Umbilical cord (tissue), 2 donors: ENCODE results near the gene SERAC1. TPM values are rescaled to one million over a fixed set of nuclear protein-coding genes. Genes with fewer than 3 reads are reported as not detected.
"Not testable (repeated sequence)": the region's sequence is repeated elsewhere in the genome, so short reads cannot be mapped to it uniquely, and the experiment has no call there.

Experiments
- DNase-seq: peaks from one replicate; pipeline ENCODE4 v3.0.0-alpha.2; 2015; ENCODE audit warnings: low spot score
- total RNA-seq: library from RNA; depleted of rRNA; stranded (reverse); fragments of >200 nt; gene quantifications from one replicate; pipeline ENCODE4 v1.2.3, GENCODE V29; 2014; ENCODE audit warnings: low replicate concordance; ENCODE audit not compliant: insufficient read depth

SERAC1 gene
- total RNA-seq, 1 donor from 2014 or later = 11.3 TPM

DNA sequence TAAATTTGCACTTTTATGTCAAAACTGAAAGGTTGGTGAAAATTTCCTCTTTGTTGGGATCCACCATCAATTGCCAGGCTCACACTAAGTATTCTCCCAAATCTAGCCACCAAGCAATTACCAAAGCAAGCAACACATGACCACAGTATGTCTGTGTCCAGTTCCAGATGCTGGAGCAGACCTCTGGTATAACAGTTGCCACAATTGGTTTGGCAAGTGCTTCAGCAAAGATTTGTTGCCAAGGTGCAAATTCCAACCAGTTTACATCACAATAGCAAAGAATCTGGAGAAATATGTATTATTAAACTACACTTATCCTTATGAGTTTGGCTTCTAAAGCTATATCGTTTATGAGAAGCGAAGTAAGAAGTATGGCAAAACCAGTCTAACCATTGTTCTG, 6.5 kb upstream of the SERAC1 start:
- no peak for DNase-seq

DNA sequence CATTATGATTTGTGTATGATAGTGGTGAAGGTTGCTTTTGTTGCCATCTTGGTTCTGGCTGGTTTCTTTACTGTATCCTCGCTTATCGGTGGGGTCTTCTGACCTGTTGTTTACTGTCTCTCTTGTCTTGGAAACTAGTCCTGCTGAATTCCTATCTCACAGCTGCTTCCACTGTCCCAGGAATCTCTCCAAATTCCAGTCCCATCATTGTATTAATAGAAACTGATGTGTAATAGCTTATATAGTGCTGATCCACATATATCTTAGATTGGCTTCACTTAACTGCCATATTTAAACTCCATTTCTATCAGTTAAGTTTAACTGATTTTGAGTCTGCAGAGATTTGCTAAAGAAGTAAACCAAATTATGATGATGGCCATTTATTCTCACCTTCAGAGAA, 6.0 kb upstream of the SERAC1 start:
- DNase-seq = no peak

DNA sequence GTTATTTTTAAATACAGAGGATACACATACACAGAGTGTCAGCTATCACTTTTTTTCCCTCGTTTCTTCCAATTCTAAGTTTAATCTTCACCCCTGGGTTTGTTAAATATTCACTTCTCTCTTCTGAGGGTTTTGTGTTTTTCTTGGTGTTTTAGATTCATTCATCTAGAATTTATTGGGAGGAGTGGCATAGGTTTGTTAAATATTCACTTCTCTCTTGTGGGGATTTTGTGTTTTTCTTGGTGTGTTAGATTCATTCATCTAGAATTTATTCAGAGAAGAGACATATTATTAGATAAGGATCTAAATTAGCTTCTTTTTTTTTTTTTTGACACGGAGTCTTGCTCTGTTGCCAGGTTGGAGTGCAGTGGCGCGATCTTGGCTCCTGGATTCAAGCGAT, 3.9 kb upstream of the SERAC1 start:
- DNase-seq = no peak

DNA sequence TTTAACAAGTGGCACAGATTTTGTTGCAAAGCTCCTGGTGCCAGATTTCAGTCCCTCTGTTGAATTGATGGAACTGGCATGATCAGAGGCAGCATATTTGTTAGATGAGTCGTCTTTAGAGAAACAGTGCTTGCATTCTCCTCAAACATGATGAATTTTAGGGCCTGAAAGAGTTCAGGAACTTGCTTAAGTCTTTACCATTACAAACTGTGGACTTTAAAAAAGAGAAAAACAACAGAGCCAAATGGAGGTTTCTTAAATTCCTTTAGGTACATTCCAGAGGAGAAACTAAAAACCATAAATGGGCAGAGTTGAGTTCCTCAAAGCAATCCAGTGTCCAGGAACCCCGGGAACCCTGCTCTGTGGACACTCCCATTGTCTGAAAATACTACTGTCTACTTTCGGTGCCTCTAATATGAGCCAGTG, 2.6 kb upstream of the SERAC1 start:
- peak; percentile 25 for DNase-seq

DNA sequence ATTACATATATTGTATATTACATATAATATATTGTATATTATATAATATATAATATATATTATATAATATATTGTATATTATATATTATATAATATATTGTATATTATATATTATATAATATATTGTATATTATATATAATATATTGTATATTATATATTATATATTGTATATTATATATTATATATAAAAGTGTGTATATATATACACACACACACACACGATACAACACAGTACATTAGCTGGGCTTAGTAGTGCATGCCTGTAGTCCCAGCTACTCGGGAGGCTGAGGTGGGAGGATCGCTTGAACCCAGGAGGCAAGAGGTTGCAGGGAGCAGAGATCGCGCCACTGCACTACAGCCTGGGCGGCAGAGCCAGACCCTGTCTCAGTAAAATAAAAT, 1.6 kb upstream of the SERAC1 start:
- not testable (repeated sequence) for DNase-seq

DNA sequence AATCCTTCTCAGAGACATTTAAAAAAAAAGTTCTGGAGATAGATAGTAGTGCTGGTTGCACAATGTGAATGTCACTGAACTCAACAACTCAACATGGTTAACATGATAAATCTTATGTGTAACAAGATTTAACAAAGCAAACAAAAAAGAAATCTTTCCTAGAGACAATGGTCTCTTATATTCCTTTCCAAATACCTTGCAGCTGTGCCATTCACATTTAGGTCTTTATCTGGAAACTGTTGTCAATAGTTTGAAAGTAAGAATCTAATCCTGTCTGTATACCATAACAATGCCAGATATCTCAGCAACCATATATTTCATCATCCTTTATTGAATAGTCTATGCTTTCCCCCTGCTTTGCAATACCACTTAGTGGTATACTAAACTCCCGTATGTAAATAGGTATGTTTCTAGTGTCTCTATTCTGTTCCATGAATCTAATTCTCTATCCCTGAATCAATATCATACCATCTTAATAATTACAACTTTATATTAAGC, 2.1 kb downstream of the SERAC1 start:
- DNase-seq = no peak

DNA sequence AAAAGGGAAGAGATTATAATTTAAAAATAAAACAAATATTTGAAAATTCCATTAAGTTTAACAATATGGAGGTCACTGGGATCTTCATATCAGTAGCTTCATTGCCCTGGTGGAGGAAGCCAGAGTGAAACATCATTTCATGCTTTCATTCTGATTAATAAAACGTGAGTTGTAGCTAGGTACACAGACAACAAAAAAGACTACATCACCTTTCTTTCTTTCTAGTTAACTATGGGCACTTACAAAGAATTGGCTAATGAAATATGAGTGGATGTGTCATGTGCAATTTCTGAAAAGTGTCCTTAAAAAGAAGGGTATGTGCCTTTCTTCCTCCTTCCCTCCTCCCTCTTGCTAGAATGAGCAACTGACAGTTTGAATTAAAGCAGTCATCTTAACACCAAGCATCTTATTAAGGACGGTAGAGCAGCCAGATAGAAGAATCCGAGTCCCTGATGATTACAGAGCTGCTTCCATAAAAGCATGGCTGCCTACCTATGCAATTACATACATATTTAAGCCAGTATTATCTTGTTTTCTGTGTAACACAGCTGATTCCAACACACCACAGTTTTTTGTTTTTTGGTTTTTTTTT, 3.4 kb downstream of the SERAC1 start:
- no peak for DNase-seq

DNA sequence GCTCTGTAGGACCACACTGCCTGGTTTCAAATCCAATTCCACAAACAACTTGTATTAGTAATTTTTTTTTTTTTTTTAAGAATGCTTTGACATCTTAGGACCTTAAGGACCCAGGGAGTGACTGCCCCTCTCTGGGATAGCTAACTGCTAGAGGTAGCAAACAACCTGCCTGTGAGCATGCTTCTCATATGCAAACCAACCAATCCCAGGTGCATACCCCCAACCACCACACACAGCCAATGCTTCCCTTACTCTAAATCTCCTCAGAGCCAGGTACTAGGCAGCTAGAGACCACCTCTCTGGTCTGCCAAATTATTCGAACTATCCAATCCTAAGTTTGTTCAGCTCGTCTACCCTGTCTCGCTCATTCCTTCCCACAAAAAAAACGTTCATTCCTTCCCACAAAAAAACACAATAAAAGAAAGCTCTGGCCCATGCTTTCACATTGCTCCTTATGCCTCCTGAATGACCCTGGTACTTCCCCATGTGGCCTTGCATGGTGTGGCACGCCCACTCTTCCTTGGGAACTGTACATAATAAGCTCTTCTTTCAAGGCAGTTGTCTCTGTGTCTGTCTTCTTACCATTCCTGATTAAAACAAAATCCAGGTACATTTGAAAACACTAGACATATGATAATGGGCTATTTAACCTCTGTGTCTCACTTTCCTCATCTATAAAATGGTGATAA, 6.4 kb downstream of the SERAC1 start:
- DNase-seq = no peak

DNA sequence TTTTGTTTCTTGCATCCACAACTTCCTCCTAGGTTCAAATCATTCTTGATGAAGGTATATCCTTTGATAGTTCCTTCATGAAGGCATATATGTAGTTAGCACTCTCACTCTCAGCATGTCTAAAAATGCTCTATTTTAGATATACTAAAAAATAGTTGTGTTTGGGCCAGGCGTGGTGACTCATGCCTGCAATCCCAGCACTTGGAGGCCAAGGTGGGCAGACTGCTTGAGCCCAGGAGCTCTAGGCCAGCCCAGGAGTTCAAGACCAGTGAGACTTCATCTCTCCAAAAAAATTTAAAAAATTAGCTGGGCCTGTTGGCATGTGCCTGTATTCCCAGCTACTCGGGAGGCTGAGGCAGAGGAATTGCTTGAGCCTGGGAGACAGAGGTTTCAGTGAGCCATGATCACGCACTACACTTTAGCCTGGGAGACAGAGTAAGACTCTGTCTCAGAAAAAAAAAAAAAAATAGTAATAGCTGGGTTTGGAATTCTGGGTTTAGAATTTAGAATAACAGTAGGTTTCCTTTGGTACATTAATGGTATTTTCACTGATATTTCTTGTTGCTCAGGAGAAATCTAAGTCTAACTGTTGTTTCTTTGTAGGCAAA, 7.0 kb downstream of the SERAC1 start:
- no peak for DNase-seq

DNA sequence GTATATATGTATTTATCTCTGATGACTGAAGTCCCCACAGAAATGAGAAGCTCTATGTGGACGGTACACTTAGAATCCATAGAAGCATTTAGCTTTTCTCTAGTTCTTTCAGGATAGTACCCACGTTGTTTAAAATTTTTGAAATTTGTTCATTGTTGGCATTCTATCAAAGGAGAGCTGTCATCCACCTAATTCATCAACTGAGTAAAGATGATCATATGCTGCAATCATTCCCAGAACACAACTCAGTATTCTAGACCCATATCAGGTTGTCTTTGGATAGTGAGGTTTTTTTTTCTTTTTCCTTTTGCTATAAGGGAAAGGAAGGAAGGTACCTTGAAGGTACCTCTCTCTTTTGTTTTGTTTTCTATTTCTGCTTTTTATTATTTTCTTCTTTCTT, 9.3 kb downstream of the SERAC1 start:
- no peak for DNase-seq

DNA sequence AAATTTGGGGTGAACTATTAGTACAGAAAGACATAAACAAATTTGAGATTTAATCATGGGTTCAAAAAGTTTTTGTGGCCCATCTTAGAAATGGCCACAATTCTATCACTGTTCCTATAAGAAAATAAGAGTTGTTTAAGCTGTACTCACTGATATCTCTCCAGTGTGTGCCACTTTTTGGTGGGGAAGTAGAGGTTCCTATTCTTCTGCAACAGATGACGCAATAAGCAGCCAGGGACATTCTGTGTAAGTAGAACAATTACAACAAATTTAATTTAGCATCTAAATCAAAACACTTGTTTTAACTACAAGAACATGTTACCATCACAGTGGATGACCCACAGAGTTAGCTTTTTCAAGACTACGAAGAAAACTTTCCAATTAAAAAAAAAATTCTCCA, 9.9 kb downstream of the SERAC1 start:
- no peak for DNase-seq

DNA sequence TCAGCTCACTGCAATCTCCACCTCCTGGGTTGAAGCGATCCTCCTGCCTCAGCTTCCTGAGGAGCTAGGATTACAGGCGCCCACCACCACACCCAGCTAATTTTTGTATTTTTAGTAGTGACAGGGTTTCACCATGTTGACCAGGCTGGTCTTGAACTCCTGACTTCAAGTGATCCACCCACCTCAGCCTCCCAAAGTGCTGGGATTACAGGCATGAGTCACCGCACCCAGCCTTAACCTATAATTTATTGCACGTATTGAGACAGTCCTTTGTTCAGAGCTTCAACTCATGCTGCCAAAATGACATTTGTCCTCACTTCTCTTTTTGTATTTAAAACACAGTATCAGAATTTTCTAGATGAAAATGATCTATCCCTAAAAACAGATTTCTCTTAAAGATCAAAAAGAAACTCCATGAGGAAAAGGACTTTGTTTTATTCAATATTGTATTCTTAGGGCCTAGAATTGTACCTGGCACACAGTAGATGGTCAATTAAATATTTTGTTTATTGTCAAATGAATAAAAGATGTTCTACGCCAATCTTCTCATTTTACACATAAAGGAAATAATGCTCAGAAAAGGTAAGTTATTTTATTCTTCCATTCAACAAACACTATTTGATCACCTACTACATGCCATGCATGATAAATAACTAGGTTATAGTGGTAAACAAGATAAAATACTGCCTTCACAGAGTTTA, 10.8 kb downstream of the SERAC1 start:
- DNase-seq = no peak

DNA sequence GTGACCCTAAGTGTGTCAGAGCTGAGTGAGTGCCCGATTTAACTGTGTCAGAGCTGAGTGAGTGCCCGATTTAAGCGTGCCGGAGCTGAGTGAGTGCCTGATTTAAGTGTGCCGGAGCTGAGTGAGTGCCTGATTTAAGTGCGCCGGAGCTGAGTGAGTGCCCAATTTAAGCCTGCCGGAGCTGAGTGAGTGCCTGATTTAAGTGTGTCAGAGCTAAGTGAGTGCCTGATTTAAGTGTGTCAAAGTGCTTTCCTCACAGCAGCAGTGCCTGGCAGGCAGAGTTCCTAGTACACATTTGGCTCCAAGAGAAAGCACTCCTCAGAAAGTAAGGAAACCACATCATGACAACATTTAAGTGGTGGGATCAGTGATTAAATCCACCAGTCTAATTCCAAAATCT, 13.2 kb downstream of the SERAC1 start:
- no peak for DNase-seq

DNA sequence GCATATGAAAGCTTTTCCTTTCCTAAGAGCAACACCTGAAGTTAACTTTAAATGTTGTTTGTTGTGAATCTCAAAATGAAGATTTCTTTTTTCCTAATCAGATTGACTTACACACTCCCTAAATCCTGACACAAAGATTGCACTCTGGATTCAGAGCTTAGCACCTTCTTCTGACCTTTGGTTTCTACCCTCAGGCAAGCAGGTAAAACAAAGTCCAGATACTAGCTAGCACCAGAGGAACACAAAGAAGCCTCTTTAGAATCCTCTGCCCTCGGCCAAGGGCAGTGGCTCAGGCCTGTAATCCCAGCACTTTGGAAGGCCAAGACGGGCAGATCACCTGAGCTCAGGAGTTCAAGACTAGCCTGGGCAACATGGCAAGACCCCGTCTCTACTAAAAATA, 14.5 kb downstream of the SERAC1 start:
- no peak for DNase-seq

DNA sequence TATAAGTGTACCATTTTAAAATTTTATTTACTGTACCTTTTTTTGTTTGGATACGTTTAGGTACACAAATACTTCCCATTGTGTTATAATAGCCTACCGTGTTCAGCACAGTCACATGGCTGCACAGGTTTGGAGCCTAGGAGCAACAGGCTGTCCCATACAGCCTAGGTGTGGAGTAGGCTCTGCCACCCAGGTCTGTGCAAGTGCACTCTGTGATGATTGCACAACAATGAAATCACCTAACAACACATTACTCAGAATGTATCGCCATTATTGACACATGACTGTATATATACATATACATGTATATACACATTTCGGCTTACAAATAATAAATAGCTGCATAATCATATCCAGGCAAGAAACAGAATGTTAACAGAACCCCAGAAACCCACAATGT, 15.4 kb downstream of the SERAC1 start:
- no peak for DNase-seq

DNA sequence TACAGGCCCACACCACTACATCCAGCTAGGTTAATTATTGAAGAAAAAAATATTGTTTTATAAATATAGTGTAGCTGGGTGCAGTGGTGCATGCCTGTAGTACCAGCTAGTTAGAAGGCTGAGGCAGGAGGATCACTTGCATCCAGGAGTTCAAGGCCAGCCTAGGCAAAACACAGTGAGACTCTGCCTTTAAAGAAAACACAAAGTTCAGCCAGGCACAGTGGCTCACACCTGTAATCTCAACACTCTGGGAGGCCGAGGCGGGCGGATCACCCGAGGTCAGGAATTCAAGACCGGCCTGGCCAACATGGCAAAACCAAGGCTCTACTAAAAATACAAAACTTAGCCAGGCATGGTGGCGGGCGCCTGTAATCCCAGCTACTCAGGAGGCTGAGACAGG, 16.0 kb downstream of the SERAC1 start:
- DNase-seq = not testable (repeated sequence)

DNA sequence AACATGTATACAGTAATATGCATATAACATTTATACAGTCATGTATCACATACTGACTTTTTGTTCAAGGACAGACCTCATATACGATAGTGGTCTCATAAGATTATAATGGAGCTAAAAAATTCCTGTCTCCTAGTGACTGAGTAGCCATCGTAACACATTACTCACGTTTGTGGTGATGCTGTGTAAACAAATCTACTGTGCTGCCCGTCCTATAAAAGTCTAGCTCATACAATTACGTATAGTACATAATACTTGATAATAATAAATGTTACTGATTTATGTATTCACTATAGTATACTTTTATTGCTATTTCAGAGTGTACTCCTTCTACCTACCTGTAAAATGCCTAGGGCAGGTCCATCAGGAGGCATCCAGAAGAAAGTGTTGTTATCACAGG, 17.4 kb downstream of the SERAC1 start:
- DNase-seq = no peak

DNA sequence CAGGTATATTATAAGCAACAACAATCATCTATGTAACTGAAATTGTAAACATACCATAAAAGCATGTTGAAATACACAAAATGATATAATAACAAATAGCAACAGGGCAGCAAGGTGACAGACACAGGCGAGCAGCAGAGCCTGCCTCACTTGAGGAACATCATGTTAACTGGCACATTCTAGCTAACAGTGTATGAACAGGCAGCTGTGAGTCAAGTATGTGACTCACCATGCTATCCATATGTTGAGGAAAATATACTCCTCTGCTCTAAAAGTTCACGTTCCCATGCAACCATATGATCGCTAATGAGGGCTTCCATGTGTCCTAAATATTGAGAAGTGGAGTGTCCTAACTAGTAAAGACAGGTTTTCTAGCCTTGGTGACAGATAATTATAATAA, 18.4 kb downstream of the SERAC1 start:
- no peak for DNase-seq

DNA sequence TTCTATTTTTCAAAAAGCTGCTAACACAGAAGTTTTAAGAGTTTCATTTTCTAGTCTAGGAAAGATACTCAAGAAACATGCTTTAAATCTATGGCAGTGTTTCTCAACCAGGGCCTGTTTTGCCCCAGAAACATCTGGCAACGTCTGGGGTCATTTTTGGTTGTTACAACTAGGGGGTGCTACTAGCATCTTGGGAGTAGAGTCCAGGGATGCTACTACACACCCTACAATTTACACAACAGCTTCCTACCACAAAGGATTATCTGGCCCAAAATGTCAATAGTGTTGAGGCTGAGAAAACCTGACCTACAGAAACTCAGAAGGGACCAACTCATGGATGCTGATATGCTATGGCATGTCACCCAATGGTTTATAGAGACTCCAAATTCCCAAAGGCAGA, 24.4 kb downstream of the SERAC1 start:
- DNase-seq = no peak

DNA sequence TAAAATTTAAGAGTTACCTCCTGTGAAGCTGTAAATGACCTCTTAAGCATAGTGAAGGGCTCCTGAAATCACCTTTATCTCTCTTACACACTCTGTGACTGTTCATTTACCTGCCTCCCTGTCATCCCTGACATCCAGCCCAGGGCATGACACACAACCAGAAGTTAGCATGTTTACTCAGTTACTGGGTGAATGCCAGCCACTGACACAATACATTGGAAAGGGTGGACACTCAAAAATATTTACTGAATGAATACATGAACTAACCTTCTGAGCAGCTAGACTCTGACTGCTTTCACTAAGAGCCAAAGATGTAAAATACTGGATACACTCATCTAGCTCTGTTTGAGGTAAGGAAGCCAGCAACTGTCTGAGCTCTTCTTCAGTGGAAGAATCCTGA, 25.3 kb downstream of the SERAC1 start:
- no peak for DNase-seq

DNA sequence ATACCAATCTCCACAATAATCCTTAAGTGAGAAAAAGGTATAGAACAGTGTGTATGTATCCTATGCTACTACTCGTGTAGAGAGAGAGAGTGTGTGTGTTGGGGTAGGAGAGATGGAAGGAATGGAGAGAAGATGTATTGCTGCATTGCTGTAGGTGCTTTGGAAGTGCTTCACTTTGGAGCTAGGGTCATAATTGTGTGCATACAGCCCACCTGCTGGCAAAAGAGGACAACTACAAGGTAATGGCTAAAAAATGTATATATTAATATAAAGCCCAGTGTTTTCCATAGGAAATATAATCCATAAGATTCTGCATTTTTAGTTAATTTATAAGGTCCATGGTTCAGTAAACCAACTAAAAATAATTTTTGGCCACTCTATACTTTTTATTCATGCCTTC, 36.1 kb downstream of the SERAC1 start:
- peak; percentile 11 for DNase-seq

DNA sequence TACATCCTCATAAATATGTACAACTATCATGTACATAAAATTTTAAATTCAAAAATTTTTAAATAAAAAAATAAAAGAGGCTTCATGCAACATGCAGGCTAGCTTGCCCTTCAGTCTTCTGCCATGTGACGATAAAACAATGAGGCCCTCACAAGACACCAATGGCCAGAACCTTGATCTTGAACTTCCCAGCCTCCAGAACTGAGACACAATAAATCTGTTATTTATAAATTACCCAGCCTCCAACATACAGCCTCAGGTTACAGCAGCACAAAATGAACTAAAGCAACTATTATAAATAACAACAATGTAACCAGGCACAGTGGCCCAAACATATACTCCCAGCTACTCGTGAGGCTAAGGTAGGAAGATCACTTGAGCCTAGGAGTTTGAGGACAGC, 42.8 kb downstream of the SERAC1 start:
- no peak for DNase-seq

DNA sequence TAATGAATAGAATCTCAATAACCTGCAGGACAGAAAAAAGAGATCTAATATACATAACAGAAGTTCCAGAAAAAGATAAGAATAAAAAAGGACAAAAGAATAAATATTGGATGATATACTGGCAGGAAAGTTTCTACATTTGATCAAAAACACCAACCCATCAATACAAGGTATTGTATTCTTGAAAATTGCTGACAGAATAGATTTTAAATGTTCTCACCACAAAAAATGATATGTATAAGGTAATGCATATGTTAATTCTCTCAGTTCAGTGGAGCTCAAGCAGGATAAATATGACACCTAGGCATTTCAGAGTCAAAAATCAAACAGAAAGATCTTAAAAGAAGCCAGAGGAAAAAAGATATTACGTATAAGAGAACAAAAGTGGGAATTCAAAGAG, 43.8 kb downstream of the SERAC1 start:
- no peak for DNase-seq
